Activated CD4-positive, alpha-beta T cell treated with anti-CD3 and anti-CD28 coated beads, Interleukin-2, amount 10 ng/mL, durations not matched to agents 24 days and 14 days (primary cell): ENCODE data around the gene SPAST. TPM values are rescaled to one million over a fixed set of nuclear protein-coding genes. Genes with fewer than 3 reads are reported as not detected.
"Not testable (repeated sequence)": the region's sequence is repeated elsewhere in the genome, so short reads cannot be mapped to it uniquely, and the experiment has no call there.

Source experiments
- DNase-seq: peaks from one replicate; pipeline ENCODE4 v3.0.0; 2022
- H3K27ac Mint-ChIP-seq: one replicate; pipeline ENCODE4 v1.8.0; 2022; ENCODE audit warnings: mild to moderate bottlenecking, mixed read lengths
- H3K27me3 Mint-ChIP-seq: one replicate; pipeline ENCODE4 v1.8.0; 2022; ENCODE audit warnings: mixed read lengths
- H3K36me3 Mint-ChIP-seq: one replicate; pipeline ENCODE4 v1.8.0; 2022; ENCODE audit warnings: low read depth, mild to moderate bottlenecking, mixed read lengths
- H3K4me1 Mint-ChIP-seq: one replicate; pipeline ENCODE4 v1.8.0; 2021; ENCODE audit warnings: mixed read lengths
- H3K4me3 Mint-ChIP-seq: one replicate; pipeline ENCODE4 v1.8.0; 2022; ENCODE audit warnings: mild to moderate bottlenecking, moderate library complexity, mixed read lengths
- H3K9me3 Mint-ChIP-seq: one replicate; pipeline ENCODE4 v1.8.0; 2021; ENCODE audit warnings: mixed read lengths
- intact Hi-C: fragments of 100-400 bp; cut with micrococcal nuclease; formaldehyde crosslinking; loops from one replicate; pipeline ENCODE4 v1.15.1; 2023
- total RNA-seq: library from RNA; stranded (reverse); gene quantifications from 2 replicates; pipeline ENCODE4 v1.2.3, GENCODE V29; 2022

Gene SPAST
- total RNA-seq, 1 donor from 2014 or later: 19.5 TPM

GRCh38 chr2:32064021-32064601 lies 755 bp downstream of the SPAST start:
- DNase-seq: peak; percentile 78
- H3K27ac Mint-ChIP-seq: peak overlapping the region; percentile 95
- H3K27me3 Mint-ChIP-seq: peaks cover 2% of the 10 kb centered on the region
- peaks cover 8% of the 10 kb centered on the region for H3K36me3 Mint-ChIP-seq
- H3K4me1 Mint-ChIP-seq: peaks cover 21% of the 10 kb centered on the region
- intact Hi-C loops: loop anchor here (5.0 kb wide), 1 partner anchor 1917 kb away; the partner anchor contains the start of gene YPEL5
- no peaks in the 10 kb centered on the region for H3K9me3 Mint-ChIP-seq
- peak overlapping the region; percentile 97 for H3K4me3 Mint-ChIP-seq

DNA sequence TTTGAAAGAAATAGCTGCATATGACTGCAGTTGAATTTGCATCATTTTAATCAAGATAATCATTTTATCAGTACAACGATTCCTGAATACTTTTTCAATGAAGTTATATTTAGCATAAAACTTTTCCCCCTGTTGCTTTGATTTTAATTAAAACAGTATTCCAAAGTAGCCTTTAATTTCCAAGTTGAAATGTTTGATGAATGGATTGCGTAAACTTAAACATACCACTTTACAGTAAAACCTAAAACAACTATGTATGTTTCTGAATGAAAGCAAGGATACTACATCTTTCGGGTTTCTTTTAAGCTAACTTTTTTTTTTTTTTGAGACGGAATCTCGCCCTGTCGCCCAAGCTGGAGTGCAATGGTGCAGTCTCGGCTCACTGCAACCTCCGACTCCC lies 1.4 kb downstream of the SPAST start:
- Mint-ChIP-seq H3K36me3 (peaks cover 10% of the 10 kb centered on the region), H3K4me3 (peak overlapping the region; percentile 97), H3K27ac (peak overlapping the region; percentile 95), H3K27me3 (peaks cover 2% of the 10 kb centered on the region), H3K9me3 (no peaks in the 10 kb centered on the region), H3K4me1 (peaks cover 21% of the 10 kb centered on the region)
- no peak for DNase-seq
- intact Hi-C loops: loop anchor here (5.0 kb wide), 1 partner anchor 1917 kb away; the partner anchor contains the start of gene YPEL5

DNA sequence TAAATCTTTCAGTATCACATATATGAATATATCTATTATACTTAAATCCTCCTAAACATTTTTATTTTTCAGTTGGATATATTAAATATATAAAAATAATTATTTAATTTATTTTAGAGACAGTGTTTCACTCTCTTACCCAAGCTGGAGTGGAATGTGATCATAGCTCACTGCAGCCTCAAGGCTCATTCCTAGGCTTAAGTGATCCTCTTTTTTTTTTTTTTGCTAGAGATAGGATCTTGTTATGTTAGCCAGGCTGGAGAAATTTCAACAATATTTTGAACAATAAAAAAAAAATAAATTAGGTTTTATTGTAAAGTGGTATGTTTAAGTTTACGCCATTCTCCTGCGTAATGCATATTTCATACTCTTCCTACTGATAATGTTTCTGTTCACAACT lies 4.2 kb downstream of the SPAST start:
- intact Hi-C loops: no loop called here
- peaks cover 14% of the 10 kb centered on the region for H3K36me3 Mint-ChIP-seq
- no peaks in the 10 kb centered on the region for H3K27me3 Mint-ChIP-seq
- H3K4me1 Mint-ChIP-seq: peaks cover 15% of the 10 kb centered on the region
- no peak for DNase-seq
- H3K4me3 Mint-ChIP-seq: no peak overlapping the region
- no peak overlapping the region for H3K27ac Mint-ChIP-seq
- H3K9me3 Mint-ChIP-seq: no peaks in the 10 kb centered on the region

GRCh38 chr2:32074134-32074506 lies 10.8 kb downstream of the SPAST start:
- H3K27me3 Mint-ChIP-seq: no peaks in the 10 kb centered on the region
- H3K4me1 Mint-ChIP-seq: peaks cover 2% of the 10 kb centered on the region
- no peak overlapping the region for H3K4me3 Mint-ChIP-seq
- H3K36me3 Mint-ChIP-seq: peaks cover 18% of the 10 kb centered on the region
- H3K9me3 Mint-ChIP-seq: no peaks in the 10 kb centered on the region
- H3K27ac Mint-ChIP-seq: no peak overlapping the region
- no peak for DNase-seq
- intact Hi-C loops: no loop called here

DNA sequence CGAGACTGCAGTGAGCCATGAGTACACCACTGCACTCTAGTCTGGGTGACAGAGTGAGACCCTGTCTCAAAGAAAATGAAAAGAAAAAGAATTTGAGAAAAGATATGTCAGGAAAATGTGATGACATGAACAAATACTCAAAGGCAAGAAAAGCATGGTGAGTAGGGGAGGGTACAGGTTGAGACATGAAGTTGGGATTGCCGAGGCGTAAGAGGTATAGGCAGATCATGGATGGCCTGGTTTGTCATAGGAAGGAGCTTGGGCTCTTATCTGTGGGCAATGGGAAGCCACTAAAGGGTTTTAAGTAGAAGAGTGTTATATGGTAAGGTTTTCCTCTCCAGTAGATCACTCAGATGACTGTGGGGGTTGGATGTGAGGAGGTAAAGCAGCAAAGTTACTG lies 32.3 kb downstream of the SPAST start:
- no peak for DNase-seq
- peaks cover 3% of the 10 kb centered on the region for H3K4me1 Mint-ChIP-seq
- H3K9me3 Mint-ChIP-seq: peaks cover 4% of the 10 kb centered on the region
- no peak overlapping the region for H3K4me3 Mint-ChIP-seq
- intact Hi-C loops: no loop called here
- H3K27ac Mint-ChIP-seq: no peak overlapping the region
- no peaks in the 10 kb centered on the region for H3K27me3 Mint-ChIP-seq
- H3K36me3 Mint-ChIP-seq: peaks cover 16% of the 10 kb centered on the region

- no peak overlapping the region for H3K4me3 Mint-ChIP-seq
- intact Hi-C loops: no loop called here
- H3K27ac Mint-ChIP-seq: no peak overlapping the region
- no peak for DNase-seq
- no peaks in the 10 kb centered on the region for H3K27me3 Mint-ChIP-seq
- no peaks in the 10 kb centered on the region for H3K4me1 Mint-ChIP-seq
- peaks cover 41% of the 10 kb centered on the region for H3K36me3 Mint-ChIP-seq
- peaks cover 5% of the 10 kb centered on the region for H3K9me3 Mint-ChIP-seq
Observed at GRCh38 chr2:32108111-32108510, 44.8 kb downstream of the SPAST start.

DNA sequence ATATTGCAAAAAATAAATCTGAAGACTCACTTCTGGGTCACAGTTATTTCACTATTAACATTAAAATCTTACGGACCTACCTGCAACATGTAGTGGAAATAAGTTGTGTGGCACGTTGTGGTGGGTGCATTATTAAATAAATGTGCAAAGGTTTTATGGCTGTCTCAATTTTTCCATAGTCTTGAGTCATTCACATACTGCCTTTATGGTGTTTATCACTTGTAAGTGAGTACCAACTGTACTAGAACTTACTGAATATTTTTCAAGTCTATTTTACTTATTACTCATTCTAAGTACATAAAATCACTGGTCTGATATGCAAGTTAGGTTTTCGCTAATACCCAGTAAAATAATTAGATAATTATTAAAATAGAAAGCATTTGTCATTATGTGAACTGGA lies 54.7 kb downstream of the SPAST start:
- H3K4me3 Mint-ChIP-seq: no peak overlapping the region
- no peaks in the 10 kb centered on the region for H3K9me3 Mint-ChIP-seq
- no peak overlapping the region for H3K27ac Mint-ChIP-seq
- H3K4me1 Mint-ChIP-seq: peaks cover 7% of the 10 kb centered on the region
- intact Hi-C loops: no loop called here
- peaks cover 18% of the 10 kb centered on the region for H3K36me3 Mint-ChIP-seq
- H3K27me3 Mint-ChIP-seq: no peaks in the 10 kb centered on the region
- DNase-seq: no peak

GRCh38 chr2:32119161-32119560 lies 55.8 kb downstream of the SPAST start:
- no peak for DNase-seq
- no peak overlapping the region for H3K4me3 Mint-ChIP-seq
- H3K36me3 Mint-ChIP-seq: peaks cover 23% of the 10 kb centered on the region
- peaks cover 7% of the 10 kb centered on the region for H3K4me1 Mint-ChIP-seq
- no peaks in the 10 kb centered on the region for H3K27me3 Mint-ChIP-seq
- no peaks in the 10 kb centered on the region for H3K9me3 Mint-ChIP-seq
- H3K27ac Mint-ChIP-seq: no peak overlapping the region
- intact Hi-C loops: no loop called here

GRCh38 chr2:32124660-32125059 lies 61.3 kb downstream of the SPAST start:
- no peak overlapping the region for H3K27ac Mint-ChIP-seq
- no peaks in the 10 kb centered on the region for H3K9me3 Mint-ChIP-seq
- peaks cover 27% of the 10 kb centered on the region for H3K36me3 Mint-ChIP-seq
- H3K4me3 Mint-ChIP-seq: no peak overlapping the region
- peaks cover 7% of the 10 kb centered on the region for H3K4me1 Mint-ChIP-seq
- DNase-seq: no peak
- intact Hi-C loops: no loop called here
- no peaks in the 10 kb centered on the region for H3K27me3 Mint-ChIP-seq

DNA sequence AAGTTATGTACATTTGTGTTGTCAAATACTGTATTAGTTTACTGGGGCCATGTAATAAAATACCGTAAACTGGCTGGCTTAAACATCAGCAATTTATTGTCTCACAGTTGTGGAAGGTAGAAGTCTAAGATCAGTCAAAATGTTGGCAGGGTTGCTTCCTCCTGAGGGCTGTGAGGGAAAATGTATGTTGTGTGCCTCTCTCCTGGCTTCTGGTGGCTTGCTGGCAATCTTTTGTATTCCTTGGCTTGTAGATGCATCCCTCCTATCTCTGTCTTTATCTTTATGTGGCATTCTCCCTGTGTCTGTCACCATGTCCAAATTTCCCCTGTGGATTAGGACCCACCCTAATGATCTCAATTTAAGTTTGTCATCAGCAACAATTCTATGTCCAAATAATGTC lies 65.3 kb downstream of the SPAST start:
- no peak overlapping the region for H3K27ac Mint-ChIP-seq
- intact Hi-C loops: no loop called here
- no peak for DNase-seq
- H3K27me3 Mint-ChIP-seq: no peaks in the 10 kb centered on the region
- H3K4me3 Mint-ChIP-seq: no peak overlapping the region
- no peaks in the 10 kb centered on the region for H3K9me3 Mint-ChIP-seq
- peaks cover 21% of the 10 kb centered on the region for H3K36me3 Mint-ChIP-seq
- H3K4me1 Mint-ChIP-seq: no peaks in the 10 kb centered on the region

DNA sequence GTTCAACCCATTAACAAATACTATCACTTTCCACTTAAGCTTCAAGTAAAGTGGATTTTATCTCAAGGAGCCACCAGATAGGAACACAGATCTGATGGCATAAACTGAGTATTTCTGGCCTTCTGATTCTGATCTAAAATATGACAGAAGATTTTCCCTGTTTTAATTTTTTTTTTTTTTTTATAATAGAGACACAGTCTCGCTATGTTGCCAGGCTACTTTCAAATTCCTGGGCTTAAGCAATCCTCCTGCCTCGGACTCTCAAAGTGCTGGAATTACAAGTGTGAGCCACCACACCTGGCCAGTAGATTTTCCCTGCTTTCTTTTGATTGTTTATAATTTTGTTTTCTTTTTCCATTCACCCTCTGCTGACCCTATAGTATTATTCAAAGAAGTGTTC lies 65.7 kb downstream of the SPAST start:
- no peak for DNase-seq
- Mint-ChIP-seq H3K27me3 (no peaks in the 10 kb centered on the region), H3K36me3 (peaks cover 21% of the 10 kb centered on the region), H3K4me3 (no peak overlapping the region), H3K9me3 (no peaks in the 10 kb centered on the region), H3K27ac (no peak overlapping the region), H3K4me1 (no peaks in the 10 kb centered on the region)
- intact Hi-C loops: no loop called here

DNA sequence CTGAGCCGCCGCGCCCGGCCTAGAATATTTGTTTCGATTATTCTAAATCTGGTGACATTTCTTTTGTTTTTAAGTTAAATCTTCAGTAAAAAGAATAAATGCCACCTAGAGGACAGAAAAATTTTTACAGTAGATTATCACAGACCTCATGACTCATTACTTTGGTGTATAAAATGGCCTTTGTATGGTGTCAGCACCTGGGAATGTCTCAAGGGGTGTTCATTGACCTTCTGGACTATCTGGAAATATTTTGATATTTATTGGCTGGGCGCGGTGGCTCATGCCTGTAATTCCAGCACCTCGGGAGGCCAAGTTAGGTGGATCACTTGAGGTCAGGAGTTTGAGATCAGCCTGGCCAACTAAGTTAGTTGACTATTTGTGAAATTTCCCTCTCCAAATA lies 72.1 kb downstream of the SPAST start:
- DNase-seq: peak; percentile 53
- Mint-ChIP-seq H3K4me3 (no peak overlapping the region), H3K36me3 (peaks cover 27% of the 10 kb centered on the region), H3K27ac (no peak overlapping the region), H3K9me3 (no peaks in the 10 kb centered on the region), H3K27me3 (no peaks in the 10 kb centered on the region), H3K4me1 (peaks cover 2% of the 10 kb centered on the region)
- intact Hi-C loops: no loop called here

DNA sequence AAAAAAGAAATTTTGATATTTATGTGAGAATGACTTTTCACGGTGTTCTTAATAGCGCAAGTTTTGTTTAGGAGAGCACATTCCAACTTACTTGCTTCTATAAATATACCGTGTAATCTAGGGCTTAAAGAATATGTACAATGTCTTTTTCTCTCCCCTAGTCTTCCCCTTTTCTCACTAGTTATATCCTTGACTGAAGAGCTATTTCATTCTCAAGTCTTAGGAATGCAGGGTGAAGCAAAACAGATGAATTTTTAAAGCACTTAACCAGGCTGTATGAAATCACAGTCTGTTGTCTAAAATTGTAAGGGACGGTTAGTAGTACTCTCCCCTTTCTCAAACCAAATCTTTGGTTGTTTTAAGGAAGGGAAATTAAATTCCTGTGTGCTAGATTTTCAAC lies 72.7 kb downstream of the SPAST start:
- Mint-ChIP-seq H3K27ac (no peak overlapping the region), H3K4me1 (peaks cover 2% of the 10 kb centered on the region), H3K27me3 (no peaks in the 10 kb centered on the region), H3K4me3 (no peak overlapping the region), H3K9me3 (no peaks in the 10 kb centered on the region), H3K36me3 (peaks cover 27% of the 10 kb centered on the region)
- intact Hi-C loops: no loop called here
- DNase-seq: no peak

GRCh38 chr2:32151544-32151943 lies 88.2 kb downstream of the SPAST start:
- H3K27me3 Mint-ChIP-seq, H3K9me3 Mint-ChIP-seq, intact Hi-C loops, H3K4me3 Mint-ChIP-seq, H3K27ac Mint-ChIP-seq, H3K4me1 Mint-ChIP-seq: not testable (repeated sequence)
- H3K36me3 Mint-ChIP-seq: peaks cover 14% of the 10 kb centered on the region
- peak; percentile 52 for DNase-seq

- Mint-ChIP-seq H3K4me3 (no peak overlapping the region), H3K36me3 (peaks cover 10% of the 10 kb centered on the region), H3K27me3 (no peaks in the 10 kb centered on the region), H3K27ac (no peak overlapping the region), H3K4me1 (peaks cover 4% of the 10 kb centered on the region), H3K9me3 (no peaks in the 10 kb centered on the region)
- intact Hi-C loops: no loop called here
- no peak for DNase-seq
Observed at GRCh38 chr2:32159678-32160077, 96.3 kb downstream of the SPAST start.
